ENCODE results near the gene RBFOX1. TPM values are rescaled to one million over a fixed set of nuclear protein-coding genes. Genes with fewer than 3 reads are reported as not detected.

RBFOX1 gene
- total RNA-seq, 1 experiment from 2014 or later, result not detected

DNA sequence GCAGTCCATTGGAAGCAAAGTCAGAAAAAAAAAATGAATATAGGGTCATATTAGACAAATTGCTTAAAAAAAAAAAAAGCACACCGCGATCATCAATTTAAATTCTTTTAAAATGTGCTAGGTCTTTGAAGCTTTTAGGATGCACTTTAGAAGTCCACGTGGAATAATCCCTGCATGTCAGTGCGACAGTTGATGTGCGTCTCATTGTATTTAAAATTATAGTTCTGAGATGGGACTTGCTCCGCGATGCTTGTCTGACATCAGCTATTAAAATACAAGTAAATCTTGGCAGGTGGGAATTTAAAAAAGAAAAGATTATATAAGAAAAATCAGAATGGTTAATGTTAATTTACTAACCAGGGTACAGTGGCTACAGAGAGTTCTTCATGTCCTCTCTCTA lies 105.2 kb downstream of the RBFOX1 start:
- no peaks in the 10 kb centered on the region for H3K79me2 ChIP-seq (ENCODE audit: insufficient read depth, low read length)
- CTCF ChIA-PET, result no interaction called here
- no peak for ATAC-seq
- no peak overlapping the region for H3K9ac ChIP-seq (ENCODE audit: low read length)
- no peak overlapping the region for H3K4me2 ChIP-seq (ENCODE audit: low read length)
- peaks cover 5 to 21% of the 10 kb centered on the region in 2 experiments; a peak in 2 of 4 replicates for H3K9me3 ChIP-seq (ENCODE audit: control insufficient read depth in 1 of 2, insufficient read depth in 1 of 2, low read depth in 1 of 2, low read length in 2 of 2)
- no peak for DNase-seq (ENCODE audit: low read depth, low spot score)
- H3K4me3 ChIP-seq (replicated peaks in 1 of 2; ENCODE audit: low read depth in 1 of 2, low read length in 2 of 2), result no peak overlapping the region
- no peaks in the 10 kb centered on the region for H3K27me3 ChIP-seq (ENCODE audit: insufficient read depth, low read length)
- intact Hi-C loops (cut with micrococcal nuclease), result no loop called here
- no peaks in the 10 kb centered on the region for H3K9me2 ChIP-seq (ENCODE audit: insufficient read depth)
- POLR2A ChIA-PET, result no interaction called here
- H3K27ac ChIP-seq (ENCODE audit: low read depth, low read length), result no peak overlapping the region
- no TSS peak for BruUV-seq (replicated peaks)
- TF ChIP-seq ZBTB33 (IDR thresholded peaks at IDR 0.05; ENCODE audit: extremely low read depth, insufficient replicate concordance, low read length) (no peak), MAX (IDR thresholded peaks at IDR 0.05) (no peak), TCF7L2 (IDR thresholded peaks at IDR 0.05; ENCODE audit: borderline replicate concordance, extremely low read depth, insufficient read depth, insufficient read length) (no peak), CBX3 (IDR thresholded peaks at IDR 0.05; ENCODE audit: low read depth) (no peak), POLR2A (IDR thresholded peaks at IDR 0.05; ENCODE audit: borderline replicate concordance, extremely low read depth, insufficient read depth, insufficient read length) (no peak), CEBPB (IDR thresholded peaks at IDR 0.05; ENCODE audit: low read depth) (no peak), JUND (IDR thresholded peaks at IDR 0.05) (no peak), SP1 (IDR thresholded peaks at IDR 0.05; ENCODE audit: low read depth) (no peak), SIN3A (IDR thresholded peaks at IDR 0.05; ENCODE audit: low read depth) (no peak), REST (IDR thresholded peaks at IDR 0.05; ENCODE audit: low read depth) (no peak), SRF (IDR thresholded peaks at IDR 0.05; ENCODE audit: low read depth) (no peak), ZFX (IDR thresholded peaks at IDR 0.05) (no peak), ELF1 (IDR thresholded peaks at IDR 0.05; ENCODE audit: borderline replicate concordance, low read depth) (no peak), FOSL1 (IDR thresholded peaks at IDR 0.05; ENCODE audit: low read depth) (no peak), ZNF274 (IDR thresholded peaks at IDR 0.05; ENCODE audit: low read depth, low read length) (no peak)
- TF ChIP-seq, protein P1, sequence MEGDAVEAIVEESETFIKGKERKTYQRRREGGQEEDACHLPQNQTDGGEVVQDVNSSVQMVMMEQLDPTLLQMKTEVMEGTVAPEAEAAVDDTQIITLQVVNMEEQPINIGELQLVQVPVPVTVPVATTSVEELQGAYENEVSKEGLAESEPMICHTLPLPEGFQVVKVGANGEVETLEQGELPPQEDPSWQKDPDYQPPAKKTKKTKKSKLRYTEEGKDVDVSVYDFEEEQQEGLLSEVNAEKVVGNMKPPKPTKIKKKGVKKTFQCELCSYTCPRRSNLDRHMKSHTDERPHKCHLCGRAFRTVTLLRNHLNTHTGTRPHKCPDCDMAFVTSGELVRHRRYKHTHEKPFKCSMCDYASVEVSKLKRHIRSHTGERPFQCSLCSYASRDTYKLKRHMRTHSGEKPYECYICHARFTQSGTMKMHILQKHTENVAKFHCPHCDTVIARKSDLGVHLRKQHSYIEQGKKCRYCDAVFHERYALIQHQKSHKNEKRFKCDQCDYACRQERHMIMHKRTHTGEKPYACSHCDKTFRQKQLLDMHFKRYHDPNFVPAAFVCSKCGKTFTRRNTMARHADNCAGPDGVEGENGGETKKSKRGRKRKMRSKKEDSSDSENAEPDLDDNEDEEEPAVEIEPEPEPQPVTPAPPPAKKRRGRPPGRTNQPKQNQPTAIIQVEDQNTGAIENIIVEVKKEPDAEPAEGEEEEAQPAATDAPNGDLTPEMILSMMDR (IDR thresholded peaks at IDR 0.05 in 2 of 3, conservative IDR thresholded peaks at IDR 0.05 in 1 of 3; ENCODE audit: borderline replicate concordance in 1 of 3, insufficient read depth in 1 of 3, low read depth in 2 of 3, low read length in 2 of 3), result no peak
- RAD21 ChIA-PET (ENCODE audit: low non-redundant PET in 1 of 2, low total read pairs in 2 of 2, uncharacterized antibody in 2 of 2, unreplicated experiment in 2 of 2), result no interaction called here
- H3K36me3 ChIP-seq (ENCODE audit: control insufficient read depth in 1 of 2, insufficient read depth in 2 of 2, low read length in 2 of 2), result no peaks in the 10 kb centered on the region
- no peaks in the 10 kb centered on the region for H3K4me1 ChIP-seq (ENCODE audit: control insufficient read depth in 1 of 2, insufficient read depth in 2 of 2, low read length in 2 of 2)
- no peak overlapping the region for H2AFZ ChIP-seq (ENCODE audit: low read depth, low read length, poor library complexity, severe bottlenecking)
- H4K20me1 ChIP-seq (ENCODE audit: insufficient read depth), result no peaks in the 10 kb centered on the region
